GM21723 (cell line): ENCODE data around the gene JAGN1.
"Not testable (repeated sequence)": the region's sequence is repeated elsewhere in the genome, so short reads cannot be mapped to it uniquely, and the experiment has no call there.

Experiments used
- ATAC-seq: cut with Tn5 transposase; IDR thresholded peaks from one replicate; pipeline ENCODE4 v1.9.1; 2021; ENCODE audit warnings: mild to moderate bottlenecking, moderate library complexity; ENCODE audit not compliant: unreplicated experiment

The JAGN1 gene

GRCh38 chr3:9890249-9891071 is at the start of gene JAGN1:
Gene JAGN1 (plus strand): TSS chr3:9890610. CDS start chr3:9890723, 113 bp downstream.
- ATAC-seq, result peak; percentile 79

- no peak for ATAC-seq
Observed at GRCh38 chr3:9841015-9841414, 49.4 kb upstream of the JAGN1 start.

- ATAC-seq, result peak; percentile 98
Observed at GRCh38 chr3:9843715-9844438, 46.5 kb upstream of the JAGN1 start, which contains the start of gene RPUSD3. Gene RPUSD3 (minus strand): TSS chr3:9844008. CDS start chr3:9843990, 18 bp downstream.

GRCh38 chr3:9846231-9846630 is 44.2 kb upstream of the JAGN1 start:
- no peak for ATAC-seq

GRCh38 chr3:9846931-9847488 is 43.4 kb upstream of the JAGN1 start:
- ATAC-seq, result no peak

- not testable (repeated sequence) for ATAC-seq
Observed at GRCh38 chr3:9847870-9848269, 42.5 kb upstream of the JAGN1 start.

- ATAC-seq, result not testable (repeated sequence)
Observed at GRCh38 chr3:9848860-9849259, 41.5 kb upstream of the JAGN1 start.

GRCh38 chr3:9851383-9851782 is 39.0 kb upstream of the JAGN1 start:
- ATAC-seq, result not testable (repeated sequence)

- not testable (repeated sequence) for ATAC-seq
Observed at GRCh38 chr3:9851926-9852325, 38.5 kb upstream of the JAGN1 start.

GRCh38 chr3:9852528-9852927 is 37.9 kb upstream of the JAGN1 start:
- no peak for ATAC-seq

GRCh38 chr3:9854291-9854940 is 36.0 kb upstream of the JAGN1 start:
- ATAC-seq, result not testable (repeated sequence)

GRCh38 chr3:9855594-9855993 is 34.8 kb upstream of the JAGN1 start:
- no peak for ATAC-seq

GRCh38 chr3:9859530-9860025 is 30.8 kb upstream of the JAGN1 start:
- no peak for ATAC-seq

- ATAC-seq, result no peak
Observed at GRCh38 chr3:9861201-9861600, 29.2 kb upstream of the JAGN1 start.

- no peak for ATAC-seq
Observed at GRCh38 chr3:9861626-9862130, 28.7 kb upstream of the JAGN1 start.

- no peak for ATAC-seq
Observed at GRCh38 chr3:9862391-9863057, 27.9 kb upstream of the JAGN1 start.

GRCh38 chr3:9863058-9863772 is 27.2 kb upstream of the JAGN1 start:
- no peak for ATAC-seq

- ATAC-seq, result no peak
Observed at GRCh38 chr3:9864200-9864927, 26.0 kb upstream of the JAGN1 start.

- not testable (repeated sequence) for ATAC-seq
Observed at GRCh38 chr3:9865125-9865637, 25.2 kb upstream of the JAGN1 start.
